Placental epithelial cell (primary cell): ENCODE measurements around the gene VWA1. TPM values are rescaled to one million over a fixed set of nuclear protein-coding genes. Genes with fewer than 3 reads are reported as not detected.

Experiments used
- total RNA-seq: library from RNA; depleted of rRNA; stranded (reverse); fragments of >200 nt; gene quantifications from 2 replicates; pipeline ENCODE4 v1.2.3, GENCODE V29; 2012

The VWA1 gene, protein sequence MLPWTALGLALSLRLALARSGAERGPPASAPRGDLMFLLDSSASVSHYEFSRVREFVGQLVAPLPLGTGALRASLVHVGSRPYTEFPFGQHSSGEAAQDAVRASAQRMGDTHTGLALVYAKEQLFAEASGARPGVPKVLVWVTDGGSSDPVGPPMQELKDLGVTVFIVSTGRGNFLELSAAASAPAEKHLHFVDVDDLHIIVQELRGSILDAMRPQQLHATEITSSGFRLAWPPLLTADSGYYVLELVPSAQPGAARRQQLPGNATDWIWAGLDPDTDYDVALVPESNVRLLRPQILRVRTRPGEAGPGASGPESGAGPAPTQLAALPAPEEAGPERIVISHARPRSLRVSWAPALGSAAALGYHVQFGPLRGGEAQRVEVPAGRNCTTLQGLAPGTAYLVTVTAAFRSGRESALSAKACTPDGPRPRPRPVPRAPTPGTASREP
- total RNA-seq: 46.0 and 64.8 TPM in 2 replicates

DNA sequence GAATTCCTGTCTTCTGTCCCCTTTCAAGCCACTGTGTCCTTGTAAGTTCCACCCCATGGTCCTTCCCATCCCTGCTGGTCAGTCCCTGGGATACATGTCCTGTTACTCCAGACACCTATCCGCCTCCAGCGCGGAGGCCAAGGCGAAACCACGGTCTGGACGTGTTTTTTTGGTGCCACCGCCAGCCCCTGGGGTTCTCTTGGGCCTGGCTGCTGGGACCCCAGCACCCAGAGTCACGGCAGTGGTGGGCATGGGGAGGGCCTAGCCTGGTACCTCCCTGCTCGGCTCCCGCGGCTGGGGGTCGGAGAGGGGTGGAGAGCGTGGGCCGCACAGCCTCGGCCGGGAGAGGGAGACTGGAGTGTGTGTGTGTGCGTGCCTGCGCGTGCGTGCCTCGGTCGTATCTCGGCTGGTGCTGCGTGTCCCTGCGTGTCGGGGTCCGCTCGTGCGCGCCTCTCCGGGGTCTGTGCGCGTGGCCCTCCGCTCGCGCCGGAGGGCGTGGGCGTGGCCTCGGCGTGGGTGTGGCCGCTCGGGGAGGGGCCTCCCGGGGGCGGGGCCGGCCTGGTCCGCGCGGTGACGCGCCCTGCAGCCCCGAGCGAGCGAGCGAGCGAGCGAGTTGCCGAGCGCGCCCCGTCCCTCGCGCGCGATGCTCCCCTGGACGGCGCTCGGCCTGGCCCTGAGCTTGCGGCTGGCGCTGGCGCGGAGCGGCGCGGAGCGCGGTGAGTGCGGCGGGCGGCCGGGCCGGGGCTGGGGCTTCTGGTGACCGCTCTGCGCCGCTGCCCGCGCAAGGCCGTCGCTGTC is at the start of gene VWA1:
Gene VWA1, plus strand, starts transcription at position 585 of the 798 bp plus-strand sequence. Its CDS starts 59 bp downstream, at position 644.

DNA sequence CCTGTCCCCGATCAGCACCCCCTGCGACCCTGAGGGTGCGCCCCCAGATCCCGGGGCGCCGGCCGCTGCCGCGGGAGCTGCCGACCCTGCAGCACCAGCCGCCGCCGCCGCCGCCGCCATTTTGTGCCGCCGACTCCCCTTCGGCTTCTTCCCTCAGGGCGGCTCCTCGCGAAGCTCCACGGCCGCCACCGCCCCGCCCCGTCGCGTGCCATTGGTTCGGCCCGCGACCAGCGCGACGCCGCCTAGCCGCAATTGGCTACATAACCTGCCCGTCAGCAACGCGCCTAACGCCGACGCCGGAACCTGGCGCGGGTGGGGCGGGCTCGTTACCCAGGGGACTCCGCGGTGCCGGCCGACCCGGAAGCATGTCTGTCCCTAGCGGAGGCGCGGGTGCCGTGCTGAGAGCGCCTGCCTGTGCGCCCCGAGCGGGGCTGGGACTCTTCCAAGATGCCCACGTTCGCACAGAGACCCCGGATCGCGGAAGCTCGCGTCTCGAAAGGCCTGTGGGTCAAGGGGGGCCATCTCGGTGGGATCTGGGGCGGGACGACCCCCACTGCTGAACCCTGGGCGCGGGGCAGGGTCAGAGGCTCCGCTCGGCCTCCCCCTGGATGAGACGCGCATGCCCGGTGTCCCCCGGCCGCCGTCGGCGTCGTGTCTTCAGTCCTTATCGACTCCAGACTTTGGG is 36.2 kb upstream of the VWA1 start, which contains the start of gene CCNL2:
Gene CCNL2, minus strand, starts transcription at position 149 of the 685 bp plus-strand sequence. Its CDS starts 29 bp downstream, at position 120.

DNA sequence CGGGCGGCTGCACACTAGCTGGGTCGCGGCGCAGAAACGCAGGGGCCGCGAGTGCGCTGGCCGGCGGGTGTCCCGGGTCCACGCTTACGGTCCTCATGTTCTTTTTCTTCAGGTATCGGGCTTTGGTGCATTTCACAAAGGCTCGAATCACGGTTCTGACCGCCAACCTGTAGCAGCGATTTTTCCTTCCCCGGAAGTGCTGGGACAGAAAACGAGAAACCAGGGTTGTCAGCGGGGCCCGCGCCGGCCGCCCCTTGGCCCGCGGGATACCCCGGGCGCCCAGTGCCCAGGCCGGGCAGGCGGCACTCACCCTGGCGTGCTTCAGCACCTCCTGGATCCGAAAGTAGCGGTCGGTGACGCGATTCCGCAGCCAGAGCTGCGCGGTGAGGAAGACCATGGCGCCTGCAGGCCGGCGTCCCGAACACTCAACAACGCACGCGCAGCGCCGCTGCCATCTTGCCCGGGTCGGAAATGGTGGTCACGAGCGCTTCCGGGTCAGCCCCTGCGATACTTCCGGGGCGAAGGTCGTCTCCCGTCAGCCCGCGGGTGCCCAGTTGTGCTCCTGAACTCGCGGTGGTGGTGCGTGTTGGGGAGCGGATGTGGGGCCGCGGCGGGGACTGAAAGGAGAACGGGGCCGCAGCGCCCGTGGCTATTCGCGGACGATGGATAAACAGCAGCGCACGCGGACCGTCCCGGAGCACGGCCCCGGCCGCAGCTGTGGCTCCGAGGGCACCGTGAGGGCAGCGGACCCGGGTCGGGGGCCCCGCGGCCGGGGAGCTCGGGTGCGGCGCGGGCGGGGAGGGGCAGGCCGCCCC is 28.5 kb upstream of the VWA1 start, which contains the start of gene MRPL20:
Gene MRPL20, minus strand, starts transcription at position 473 of the 815 bp plus-strand sequence. Its CDS starts 76 bp downstream, at position 397.

DNA sequence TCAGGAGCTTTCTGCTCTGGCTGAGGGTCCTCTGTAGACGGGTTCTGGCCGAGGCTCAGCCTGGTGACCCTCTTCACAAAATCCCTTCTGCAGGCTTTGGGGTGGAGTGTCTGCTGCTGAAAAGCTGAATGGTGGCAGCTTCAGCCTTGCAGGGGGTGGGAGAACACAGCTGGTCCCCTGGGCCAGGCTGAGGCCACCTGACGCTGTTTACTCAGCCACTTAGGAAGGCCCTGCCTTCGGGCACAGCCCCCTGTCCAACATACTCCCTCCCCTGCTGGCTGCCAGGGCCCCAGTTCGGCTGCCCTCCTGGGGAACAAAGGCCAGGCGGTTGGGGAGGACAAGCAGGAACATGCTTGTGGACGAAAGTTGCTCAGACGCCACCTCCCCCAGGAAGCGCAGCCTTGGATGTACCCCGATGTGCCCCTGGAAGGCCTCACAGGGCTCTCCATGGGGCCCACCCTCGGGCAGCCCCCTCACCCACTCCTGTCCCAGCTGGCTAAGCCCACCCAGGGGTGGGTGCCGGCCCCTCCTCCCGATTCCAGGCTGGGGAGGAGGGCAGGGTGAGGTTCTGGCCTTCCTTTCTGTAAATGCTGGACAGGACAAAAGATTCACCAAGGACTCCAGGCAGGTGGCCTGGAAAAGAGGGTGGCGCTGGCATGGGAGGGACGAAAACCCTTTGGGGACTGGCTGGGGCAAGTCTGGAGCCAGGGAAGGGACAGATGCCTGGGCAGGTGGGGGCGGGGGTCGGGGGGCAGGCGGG is 14.2 kb upstream of the VWA1 start, which contains the start of gene ANKRD65:
Gene ANKRD65, minus strand, starts transcription at position 130 of the 760 bp plus-strand sequence. CDS start 271 bp downstream, outside the sequence.

DNA sequence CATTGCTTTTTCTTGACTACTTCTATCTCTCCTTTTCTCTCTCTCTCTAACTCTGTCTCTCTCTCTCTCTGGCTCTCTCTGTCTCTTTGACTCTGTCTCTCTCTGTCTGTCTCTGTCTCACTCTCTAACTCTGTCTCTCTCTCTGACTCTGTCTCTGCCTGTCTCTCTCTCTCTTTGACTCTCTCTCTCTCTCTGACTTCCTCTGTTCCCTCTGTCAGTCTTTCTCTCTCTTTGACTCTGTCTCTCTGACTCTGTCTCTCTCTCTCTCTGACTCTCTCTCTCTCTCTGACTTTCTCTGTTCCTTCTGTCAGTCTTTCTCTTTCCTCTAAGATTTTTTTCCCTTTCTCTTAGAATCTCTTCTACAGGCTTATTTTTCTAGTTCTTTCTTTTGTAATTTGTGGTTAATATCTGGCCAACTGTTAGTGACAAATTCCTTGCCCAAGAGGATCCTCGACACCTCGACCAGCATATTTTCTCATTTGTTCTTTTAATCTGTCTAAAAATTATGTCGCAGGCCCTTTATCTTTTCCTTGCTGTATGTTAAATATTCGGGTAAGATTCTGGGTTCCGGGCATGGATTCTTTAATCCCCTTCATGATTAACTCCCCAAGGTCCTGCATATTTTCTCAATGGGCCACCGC is 13.7 kb downstream of the VWA1 start, which contains the start of gene ATAD3C:
Gene ATAD3C, plus strand, starts transcription at position 591 of the 641 bp plus-strand sequence. CDS start 995 bp downstream, outside the sequence.

DNA sequence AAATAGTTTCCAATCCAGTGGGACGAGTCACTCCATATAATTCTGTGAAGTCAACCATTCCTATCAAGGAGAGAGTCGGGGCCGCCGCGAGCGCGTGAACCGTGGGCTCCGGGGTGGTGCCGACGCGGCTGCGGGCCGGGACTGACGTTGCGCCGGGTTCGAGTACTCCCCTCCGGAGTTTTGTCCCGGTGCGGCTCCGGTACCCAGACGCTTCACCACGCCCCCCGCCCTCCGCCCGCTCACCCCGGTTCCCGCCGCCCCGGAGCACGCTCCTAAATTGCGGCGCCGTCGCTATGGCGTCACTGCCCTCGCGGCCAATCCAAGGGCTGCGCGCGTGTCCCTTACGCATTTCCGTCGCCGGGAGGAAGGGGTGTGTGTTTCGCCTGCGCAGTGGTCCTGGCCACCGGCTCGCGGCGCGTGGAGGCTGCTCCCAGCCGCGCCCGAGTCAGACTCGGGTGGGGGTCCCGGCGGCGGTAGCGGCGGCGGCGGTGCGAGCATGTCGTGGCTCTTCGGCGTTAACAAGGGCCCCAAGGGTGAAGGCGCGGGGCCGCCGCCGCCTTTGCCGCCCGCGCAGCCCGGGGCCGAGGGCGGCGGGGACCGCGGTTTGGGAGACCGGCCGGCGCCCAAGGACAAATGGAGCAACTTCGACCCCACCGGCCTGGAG is 36.0 kb downstream of the VWA1 start, which contains the start of gene ATAD3B:
Gene ATAD3B, plus strand, starts transcription at position 377 of the 664 bp plus-strand sequence. Its CDS starts 120 bp downstream, at position 497.

Other genes starting within 250 kb of the VWA1 start
- gene TNFRSF18, start 229.1 kb upstream of the VWA1 start, total RNA-seq: not detected in 2 replicates
- gene TNFRSF4, start 221.5 kb upstream of the VWA1 start, total RNA-seq: not detected in 2 replicates
- gene SDF4, start 203.7 kb upstream of the VWA1 start, total RNA-seq: 117 and 120 TPM in 2 replicates
- 21.4 and 25.5 TPM in 2 replicates for gene B3GALT6, start 203.5 kb upstream of the VWA1 start, total RNA-seq
- gene C1QTNF12, start 189.0 kb upstream of the VWA1 start, total RNA-seq: 0.79 and 1.7 TPM in 2 replicates
- gene UBE2J2, start 161.8 kb upstream of the VWA1 start, total RNA-seq: 35.6 and 36.9 TPM in 2 replicates
- 0.79 and 1.8 TPM in 2 replicates for gene SCNN1D, start 155.3 kb upstream of the VWA1 start, total RNA-seq
- 75.7 and 101 TPM in 2 replicates for gene ACAP3, start 127.8 kb upstream of the VWA1 start, total RNA-seq
- gene PUSL1, start 127.1 kb upstream of the VWA1 start, total RNA-seq: 42.4 and 62.1 TPM in 2 replicates
- 79.4 and 79.7 TPM in 2 replicates for gene INTS11, start 111.0 kb upstream of the VWA1 start, total RNA-seq
- 23.2 and 28.3 TPM in 2 replicates for gene CPTP, start 110.9 kb upstream of the VWA1 start, total RNA-seq
- 0.11 and 0.39 TPM in 2 replicates for gene TAS1R3, start 104.4 kb upstream of the VWA1 start, total RNA-seq
- gene DVL1, start 86.3 kb upstream of the VWA1 start, total RNA-seq: 111 and 118 TPM in 2 replicates
- gene MXRA8, start 77.1 kb upstream of the VWA1 start, total RNA-seq: 461 and 718 TPM in 2 replicates
- gene AURKAIP1, start 60.5 kb upstream of the VWA1 start, total RNA-seq: 75.4 and 118 TPM in 2 replicates
- 102 and 177 TPM in 2 replicates for gene CCNL2, start 36.4 kb upstream of the VWA1 start, total RNA-seq
- 69.1 and 77.3 TPM in 2 replicates for gene MRPL20, start 28.4 kb upstream of the VWA1 start, total RNA-seq
- 1.6 and 2.7 TPM in 2 replicates for gene ANKRD65, start 14.4 kb upstream of the VWA1 start, total RNA-seq
- 3.5 TPM in 2 replicates for gene ATAD3C, start 14.0 kb downstream of the VWA1 start, total RNA-seq
- gene ATAD3B, start 36.1 kb downstream of the VWA1 start, total RNA-seq: 18.5 and 24.0 TPM in 2 replicates
- 14.5 and 29.3 TPM in 2 replicates for gene ATAD3A, start 76.5 kb downstream of the VWA1 start, total RNA-seq
- gene TMEM240, start 104.9 kb downstream of the VWA1 start, total RNA-seq: 2.1 and 3.9 TPM in 2 replicates
- gene SSU72, start 139.2 kb downstream of the VWA1 start, total RNA-seq: 57.3 and 98.7 TPM in 2 replicates
- gene FNDC10, start 164.4 kb downstream of the VWA1 start, total RNA-seq: 2.7 and 5.3 TPM in 2 replicates
- 74.2 and 111 TPM in 2 replicates for gene MIB2, start 179.8 kb downstream of the VWA1 start, total RNA-seq
- 59.8 and 73.0 TPM in 2 replicates for gene MMP23B, start 196.5 kb downstream of the VWA1 start, total RNA-seq
- gene CDK11B, start 223.3 kb downstream of the VWA1 start, total RNA-seq: 5.5 and 8.7 TPM in 2 replicates